ENCODE measurements around the gene PON2.
"Not testable (repeated sequence)": the region's sequence is repeated elsewhere in the genome, so short reads cannot be mapped to it uniquely, and the experiment has no call there.

Gene PON2

DNA sequence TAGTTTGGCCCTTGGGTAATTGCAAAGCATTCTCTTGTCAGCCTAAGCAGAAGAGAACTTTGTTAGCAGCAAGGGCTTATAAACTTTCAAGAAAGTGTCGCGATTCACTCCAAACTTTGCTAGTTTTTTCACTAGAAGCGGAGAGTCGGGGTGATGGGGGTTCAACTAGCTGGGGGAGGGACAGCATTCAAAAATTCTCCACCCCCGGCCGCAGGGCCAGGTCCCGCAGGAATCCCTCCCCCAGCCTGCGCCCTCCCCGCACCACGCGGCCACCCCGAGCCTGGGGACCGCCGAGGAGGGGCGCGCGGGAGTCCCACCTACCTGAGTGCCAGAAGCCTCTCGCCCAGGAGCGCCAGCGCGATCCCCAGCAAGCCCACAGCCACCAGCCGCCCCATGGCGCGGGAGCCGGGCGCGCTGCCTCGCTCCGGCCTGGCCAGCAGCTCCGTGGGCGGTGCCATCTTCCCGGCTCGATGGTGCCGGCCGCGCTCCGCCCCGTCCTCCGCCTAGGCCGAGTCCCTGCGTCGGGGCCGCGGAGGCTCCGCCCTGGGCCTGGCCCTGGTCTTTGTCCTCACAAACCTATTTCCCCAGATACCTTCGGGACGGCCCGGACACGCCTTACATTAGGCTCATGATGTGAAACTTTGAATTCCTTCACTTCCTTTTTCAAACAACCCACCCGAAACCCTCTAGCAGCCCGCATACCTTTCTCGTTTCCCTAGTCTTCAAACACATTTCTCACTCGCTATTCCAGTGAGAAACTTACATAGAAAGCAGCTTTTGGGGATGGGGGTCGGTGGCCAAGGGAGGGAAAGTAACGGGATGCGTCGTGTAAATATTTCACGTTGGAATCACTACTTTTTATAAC lies at the start of gene PON2:
TSS of gene PON2 (minus strand) at position 472 of the 865 bp plus-strand sequence. CDS start at position 395, 77 bp downstream.
- DNase-seq (ENCODE audit: low read depth, low spot score): peak; percentile 90

- no peak for DNase-seq (ENCODE audit: low read depth, low spot score)
These were observed 47.6 kb upstream of the PON2 start for GRCh38 chr7:95482424-95482823.

DNA sequence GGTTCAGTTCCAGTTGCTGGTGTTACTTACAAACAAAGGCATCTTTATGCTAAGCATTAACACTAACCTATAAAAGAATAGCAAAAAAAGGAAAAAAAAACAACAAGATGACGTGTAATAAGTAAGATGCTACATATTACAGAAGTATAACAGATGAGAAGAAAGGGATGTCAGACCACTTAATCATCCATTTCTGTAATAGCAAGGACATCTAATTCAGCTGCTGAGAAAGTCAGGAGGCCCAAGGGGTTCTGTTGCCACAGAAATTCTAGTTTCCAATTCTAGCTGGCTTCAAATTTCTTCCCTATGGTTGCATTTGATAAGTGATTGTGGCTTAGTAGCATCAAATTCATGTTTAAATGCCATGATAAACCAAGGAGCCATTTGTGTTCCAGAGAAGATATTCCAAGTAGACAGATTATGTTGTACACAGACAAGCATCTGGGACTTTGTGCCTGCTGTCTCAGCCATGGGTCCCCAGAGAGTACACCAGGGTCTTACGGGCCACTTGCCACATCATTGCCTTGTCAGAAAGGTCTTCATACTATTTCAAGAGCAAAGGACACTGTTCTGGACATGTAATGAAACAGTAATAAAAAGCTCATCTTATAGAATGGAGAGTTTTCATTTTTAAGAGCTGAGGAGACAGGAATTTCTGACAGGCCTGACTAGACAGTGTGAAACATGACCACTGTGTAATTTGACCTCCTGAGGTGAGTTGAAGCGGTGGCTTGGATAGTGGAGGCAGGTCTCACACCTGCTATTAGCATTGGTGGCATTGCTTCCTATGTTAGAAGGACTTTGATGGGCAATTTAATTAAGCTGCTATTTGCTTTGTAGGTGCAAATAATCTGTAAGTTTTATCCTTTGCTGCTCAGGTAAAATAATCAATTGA lies 46.7 kb upstream of the PON2 start:
- no peak for DNase-seq (ENCODE audit: low read depth, low spot score)

DNA sequence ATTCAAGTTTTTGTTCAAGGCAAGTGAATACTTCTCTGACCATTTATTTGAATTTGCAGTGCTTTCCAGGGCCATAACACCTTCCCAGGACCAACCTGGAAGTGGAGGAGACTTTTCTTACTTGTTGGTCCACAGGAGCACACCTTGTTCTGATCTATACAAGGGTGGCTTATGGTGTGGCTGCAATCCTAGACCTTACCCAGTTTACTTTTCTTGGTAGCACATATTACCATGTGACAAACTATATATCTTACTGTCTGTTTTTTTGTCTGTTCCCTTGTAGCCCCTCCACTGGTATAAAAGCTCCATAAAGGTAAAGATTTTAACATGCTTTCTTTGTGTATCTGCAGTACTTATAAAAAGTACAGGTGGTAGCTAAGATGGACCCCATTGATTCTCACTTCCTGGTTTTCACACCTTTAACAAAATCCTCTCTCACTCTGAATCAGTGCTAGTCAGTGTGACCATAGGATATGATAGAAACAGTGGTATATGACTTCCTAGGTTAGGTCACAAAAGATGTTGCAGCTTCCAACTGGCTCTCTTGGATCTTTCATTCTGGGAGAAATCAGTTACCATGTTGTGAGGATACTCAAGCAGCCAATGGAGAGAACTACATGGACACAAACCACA lies 45.3 kb upstream of the PON2 start:
- DNase-seq (ENCODE audit: low read depth, low spot score): no peak

DNA sequence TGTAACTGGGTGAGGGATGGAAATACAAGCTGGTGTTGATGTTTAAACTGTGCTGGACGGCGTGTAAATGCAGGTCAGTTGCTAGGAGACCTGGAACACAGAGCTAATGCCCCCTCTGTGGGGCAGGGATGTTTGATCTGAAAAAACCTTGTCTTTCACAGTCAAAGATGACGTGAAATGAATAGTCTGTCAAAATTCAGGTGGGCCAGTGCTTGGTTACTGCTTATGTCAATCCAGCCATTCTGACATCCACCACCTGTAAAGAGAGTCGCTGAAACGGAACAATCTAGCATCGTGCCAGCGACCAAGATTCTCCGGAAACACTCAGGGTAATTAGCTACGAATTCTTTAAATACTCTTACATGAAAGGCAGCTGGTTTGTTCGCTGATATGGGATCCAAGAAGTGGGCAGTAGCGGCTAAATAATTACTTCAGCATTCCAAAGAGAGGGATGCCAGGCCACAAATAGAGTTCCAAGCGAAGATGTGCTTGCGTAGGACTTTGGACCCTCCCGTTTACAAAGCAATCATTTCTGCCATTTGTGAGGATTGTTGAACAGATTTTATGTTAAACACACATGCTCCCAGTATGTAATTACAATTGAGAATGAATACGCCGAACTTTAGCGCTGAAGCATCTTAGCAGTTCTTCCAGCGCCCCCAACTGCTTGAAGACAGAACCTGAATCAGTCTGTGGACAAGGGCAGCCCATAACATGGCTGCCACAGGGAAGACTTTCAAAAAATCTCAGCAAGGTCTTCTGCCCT lies 43.6 kb upstream of the PON2 start:
- no peak for DNase-seq (ENCODE audit: low read depth, low spot score)

DNA sequence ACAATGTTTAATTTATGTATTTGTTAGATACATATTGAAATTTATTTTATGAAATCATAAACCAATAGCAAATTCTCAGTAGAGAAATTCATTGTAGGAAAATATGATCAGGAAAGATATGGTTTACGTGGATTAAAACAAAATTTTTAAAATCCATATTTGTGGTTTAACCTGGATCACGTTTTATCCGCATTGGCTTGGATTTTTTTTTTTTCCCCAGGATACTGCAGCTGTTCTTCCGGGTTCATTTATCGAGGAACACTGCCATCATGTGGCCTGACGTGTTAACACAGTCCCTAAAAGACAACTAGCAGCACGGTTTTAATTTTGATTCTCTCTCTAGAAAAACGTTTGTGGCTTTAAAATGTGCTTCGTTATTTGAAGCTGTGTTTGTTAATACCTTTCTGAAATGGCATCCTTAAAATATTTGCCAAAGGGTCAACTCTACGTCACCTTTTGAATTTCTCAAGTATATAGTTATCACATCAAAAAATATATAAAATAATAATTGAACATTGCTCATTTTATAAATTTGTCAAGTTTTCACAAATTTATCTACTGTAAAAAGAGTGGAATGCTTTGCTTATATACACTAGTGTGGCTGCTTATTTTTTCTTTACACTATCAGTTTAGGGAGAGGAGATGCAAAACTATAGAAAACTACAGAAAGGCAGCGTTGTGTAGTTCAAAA lies 42.2 kb upstream of the PON2 start:
- peak; percentile 60 for DNase-seq (ENCODE audit: low read depth, low spot score)

DNA sequence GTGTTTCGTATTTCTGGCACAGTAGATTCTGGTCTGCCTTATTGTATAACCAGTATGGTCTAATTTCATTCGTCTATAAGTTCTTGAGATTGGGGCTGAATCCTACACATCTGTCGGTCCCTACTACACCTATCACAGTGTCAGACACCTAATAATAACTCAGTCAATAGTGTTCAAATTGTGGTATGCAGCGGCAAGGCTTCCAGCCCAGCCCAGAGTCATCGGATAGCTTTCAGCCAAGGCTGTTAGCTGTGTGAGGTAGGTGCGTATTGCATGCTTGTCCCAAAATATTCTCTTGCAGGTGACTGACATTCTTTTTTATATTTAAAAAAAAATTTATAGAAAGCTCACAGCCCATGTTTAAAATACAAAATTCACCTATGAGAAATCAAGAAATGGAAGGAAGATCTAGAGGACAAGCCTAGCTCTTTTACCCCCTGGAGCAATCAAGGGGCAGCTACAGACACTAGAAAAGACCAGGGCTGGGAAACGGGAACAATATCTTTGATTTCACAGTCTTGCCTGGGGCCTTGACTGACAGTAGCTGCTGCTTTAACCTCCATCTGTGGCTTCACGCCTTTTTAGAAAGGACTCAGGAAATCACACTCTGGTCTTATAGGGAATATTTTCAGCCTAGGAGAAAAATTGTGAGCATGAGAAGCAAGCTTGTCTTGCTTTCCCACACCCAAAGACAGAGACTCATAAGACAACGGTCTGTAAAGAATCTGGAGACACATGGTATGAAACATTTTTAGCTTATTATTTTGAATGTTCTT lies 41.4 kb upstream of the PON2 start:
- peak; percentile 76 for DNase-seq (ENCODE audit: low read depth, low spot score)

GRCh38 chr7:95473276-95473985 lies 38.6 kb upstream of the PON2 start:
- no peak for DNase-seq (ENCODE audit: low read depth, low spot score)

DNA sequence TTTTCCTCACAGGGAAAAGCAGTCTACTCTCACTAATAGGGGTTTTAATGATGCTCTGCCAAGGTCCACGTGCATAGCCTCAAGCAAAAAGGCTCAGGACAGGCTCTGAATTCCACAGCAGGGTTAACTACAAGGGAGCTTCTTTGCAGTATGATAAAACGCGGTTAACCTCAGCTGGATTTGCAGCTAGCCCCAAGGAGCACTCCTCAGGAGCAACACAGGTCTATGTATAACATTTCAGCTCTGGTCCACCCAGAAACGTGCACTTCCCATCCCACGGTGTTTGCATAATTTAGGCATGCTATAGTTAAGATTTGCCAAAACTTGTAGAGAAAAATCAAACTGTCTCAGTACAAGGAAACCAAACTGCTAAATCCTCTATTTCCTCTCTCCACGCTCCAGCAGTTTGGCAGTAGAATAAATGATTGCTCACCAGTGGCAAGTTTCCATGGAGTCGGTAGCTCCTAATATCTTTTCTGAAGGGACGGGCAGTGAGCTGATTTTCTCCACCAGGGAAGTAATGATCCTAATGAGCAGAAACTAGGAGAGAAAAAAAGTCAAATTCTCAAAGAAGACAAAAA lies 37.8 kb upstream of the PON2 start:
- DNase-seq (ENCODE audit: low read depth, low spot score): peak; percentile 63

- DNase-seq (ENCODE audit: low read depth, low spot score): no peak
These were observed 36.2 kb upstream of the PON2 start for GRCh38 chr7:95471071-95471470.

GRCh38 chr7:95470452-95470851 lies 35.6 kb upstream of the PON2 start:
- DNase-seq (ENCODE audit: low read depth, low spot score): no peak

GRCh38 chr7:95469848-95470247 lies 35.0 kb upstream of the PON2 start:
- DNase-seq (ENCODE audit: low read depth, low spot score): no peak

- no peak for DNase-seq (ENCODE audit: low read depth, low spot score)
These were observed 34.4 kb upstream of the PON2 start for GRCh38 chr7:95469187-95469586.

DNA sequence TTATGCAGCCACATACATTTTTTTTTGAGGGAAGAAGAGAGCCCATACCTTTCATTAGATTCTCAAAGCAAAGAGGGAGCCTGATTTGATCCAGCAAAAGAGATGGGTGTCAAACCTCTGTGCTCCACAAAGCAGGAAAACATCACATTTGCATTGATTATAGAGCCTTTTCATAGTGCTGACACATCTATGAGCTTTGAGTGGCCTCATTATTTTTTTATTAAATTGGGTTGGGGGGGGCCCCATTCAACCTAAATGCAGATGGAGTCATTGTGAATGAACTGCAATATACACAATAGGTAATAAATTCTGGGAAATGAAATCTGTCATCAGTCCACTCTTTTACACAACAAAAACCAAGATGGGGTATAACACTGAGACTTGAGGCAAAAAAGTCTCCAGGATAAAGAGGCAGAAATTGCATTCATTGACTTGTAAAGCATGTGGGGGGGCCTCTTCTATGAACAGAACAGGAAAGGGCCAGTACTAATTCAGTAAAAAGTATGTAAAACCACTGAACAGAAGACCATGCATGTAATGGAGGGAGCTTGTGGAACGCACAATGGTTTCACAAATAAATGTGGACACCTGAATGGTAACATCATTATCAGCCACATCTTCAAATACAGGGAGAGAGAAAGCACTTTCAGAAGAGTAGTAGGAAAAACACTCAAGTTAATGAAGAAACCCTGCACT lies 33.2 kb upstream of the PON2 start:
- no peak for DNase-seq (ENCODE audit: low read depth, low spot score)

GRCh38 chr7:95460653-95461052 lies 25.8 kb upstream of the PON2 start:
- not testable (repeated sequence) for DNase-seq (ENCODE audit: low read depth, low spot score)

GRCh38 chr7:95457947-95458346 lies 23.1 kb upstream of the PON2 start:
- no peak for DNase-seq (ENCODE audit: low read depth, low spot score)

DNA sequence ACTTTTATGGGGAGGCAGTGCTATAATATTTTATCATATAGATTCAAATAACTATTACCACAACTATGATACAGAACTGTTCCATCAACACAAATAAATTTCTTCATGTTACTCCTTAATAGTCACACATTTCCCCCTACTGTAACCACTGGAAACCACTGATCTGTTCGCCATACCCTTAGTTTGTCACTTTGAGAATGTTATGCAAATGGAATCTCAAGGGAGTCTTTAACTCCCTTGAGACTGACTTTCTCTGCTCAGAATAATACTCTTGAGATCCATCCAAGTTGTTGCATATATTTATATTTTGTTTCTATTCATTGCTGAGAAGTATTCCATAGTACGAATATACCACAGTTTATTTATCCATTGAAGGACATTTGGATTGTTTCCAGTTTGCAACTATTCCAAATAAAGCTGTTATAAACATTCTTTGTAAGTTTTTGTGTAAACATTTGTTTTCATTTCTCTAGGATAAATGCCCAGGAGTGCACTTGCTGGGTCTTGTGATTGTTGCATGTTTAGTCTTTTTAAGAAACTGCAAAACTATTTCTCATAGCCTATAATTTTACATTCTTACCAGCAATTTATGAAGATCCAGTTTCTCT lies 19.7 kb upstream of the PON2 start:
- DNase-seq (ENCODE audit: low read depth, low spot score): no peak

DNA sequence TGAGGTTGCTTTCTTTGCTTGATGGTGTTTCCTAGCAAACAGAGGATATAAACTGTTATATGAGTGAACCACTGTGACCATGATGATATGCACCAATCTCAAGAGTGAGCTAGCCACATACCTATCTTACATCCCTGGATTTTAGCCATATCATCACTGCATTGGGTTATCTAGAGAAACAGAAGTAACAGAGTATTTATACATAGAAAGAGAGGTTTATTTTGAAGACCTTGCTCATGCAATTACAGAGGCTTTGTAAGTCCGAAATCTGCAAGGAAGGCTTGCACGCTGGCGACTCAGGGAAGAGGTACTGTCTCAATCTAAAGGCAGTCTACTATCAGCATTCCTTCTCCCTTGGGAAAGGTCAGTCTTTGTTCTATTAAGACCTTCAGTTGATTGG lies 11.8 kb upstream of the PON2 start:
- no peak for DNase-seq (ENCODE audit: low read depth, low spot score)

Measured in ELF-1 (cell line).